GM21619 (cell line): ENCODE data around the gene PAM16.

Source experiments
- ATAC-seq: cut with Tn5 transposase; IDR thresholded peaks from one replicate; pipeline ENCODE4 v1.9.1; 2021; ENCODE audit not compliant: unreplicated experiment

PAM16 gene

GRCh38 chr16:4306470-4307214 lies 44.5 kb downstream of the PAM16 start:
- ATAC-seq: no peak

GRCh38 chr16:4303973-4304372 lies 47.1 kb downstream of the PAM16 start:
- no peak for ATAC-seq

- no peak for ATAC-seq
Observed at GRCh38 chr16:4301968-4302367, 49.2 kb downstream of the PAM16 start.

GRCh38 chr16:4301177-4301576 lies 49.9 kb downstream of the PAM16 start:
- ATAC-seq: no peak

GRCh38 chr16:4298761-4299522 lies 52.2 kb downstream of the PAM16 start:
- ATAC-seq: no peak

- ATAC-seq: no peak
Observed at GRCh38 chr16:4297480-4297879, 53.6 kb downstream of the PAM16 start.

- ATAC-seq: no peak
Observed at GRCh38 chr16:4295581-4295980, 55.5 kb downstream of the PAM16 start.

- no peak for ATAC-seq
Observed at GRCh38 chr16:4293822-4294457, 57.2 kb downstream of the PAM16 start.

- ATAC-seq: no peak
Observed at GRCh38 chr16:4293181-4293716, 57.9 kb downstream of the PAM16 start.

- ATAC-seq: no peak
Observed at GRCh38 chr16:4291699-4292098, 59.4 kb downstream of the PAM16 start.
